Keratinocyte (primary cell): Measurements from ENCODE around the gene HEATR3. TPM values are rescaled to one million over a fixed set of nuclear protein-coding genes. Genes with fewer than 3 reads are reported as not detected.

Experiments used
- DNase-seq: peaks from one replicate; pipeline ENCODE4 v3.0.0-alpha.2; 2011; ENCODE audit warnings: low read depth, missing footprints, low spot score
- FAIRE-seq: peaks from 2 replicates; lab custom pipeline; 2011; peaks lifted over from hg19 to GRCh38; lab: Jason Lieb, UNC
- H2AFZ ChIP-seq: 2 replicates; pipeline ENCODE4 v1.6.0; 2012; ENCODE audit warnings: low read length, control low read depth, inconsistent platforms; ENCODE audit not compliant: control insufficient read depth
- H3K27ac ChIP-seq: 2 replicates; pipeline ENCODE4 v1.5.1; 2011; ENCODE audit warnings: low read length; ENCODE audit not compliant: control insufficient read depth, insufficient read depth
- H3K27me3 ChIP-seq: 3 replicates; pipeline ENCODE4 v1.6.0; 2011; ENCODE audit warnings: low read length; ENCODE audit not compliant: control insufficient read depth, insufficient read depth; ENCODE audit errors: extremely low read depth
- H3K36me3 ChIP-seq, 2 experiments: 2 replicates in 1 of 2; 3 replicates in 1 of 2; pipeline ENCODE4 v1.5.1; 2011; ENCODE audit warnings: low read length in 2 of 2, mild to moderate bottlenecking in 1 of 2; ENCODE audit not compliant: control insufficient read depth in 2 of 2, insufficient read depth in 2 of 2; ENCODE audit errors: extremely low read depth in 1 of 2
- H3K4me1 ChIP-seq: 3 replicates; pipeline ENCODE4 v1.5.1; 2011; ENCODE audit warnings: low read length; ENCODE audit not compliant: control insufficient read depth, insufficient read depth; ENCODE audit errors: extremely low read depth
- H3K4me2 ChIP-seq: 3 replicates; pipeline ENCODE4 v1.6.0; 2011; ENCODE audit warnings: low read depth, low read length; ENCODE audit not compliant: control insufficient read depth, insufficient read depth; ENCODE audit errors: extremely low read depth
- H3K4me3 ChIP-seq, 3 experiments: fragments of 200-600 bp in 1 of 3; sonication (generic) in 1 of 3; 2 replicates in 2 of 3; 3 replicates in 1 of 3; pipeline ENCODE4 v1.5.1; 2011 to 2016; ENCODE audit warnings: low read length in 3 of 3, mild to moderate bottlenecking in 3 of 3, control low read depth in 2 of 3, inconsistent platforms in 1 of 3, low read depth in 1 of 3, mixed read lengths in 1 of 3, mixed run types in 1 of 3, moderate library complexity in 1 of 3; ENCODE audit not compliant: control insufficient read depth in 2 of 3, insufficient read depth in 2 of 3; ENCODE audit errors: extremely low read depth in 1 of 3
- H3K79me2 ChIP-seq: 2 replicates; pipeline ENCODE4 v1.6.0; 2012; ENCODE audit warnings: low read length; ENCODE audit not compliant: control insufficient read depth, insufficient read depth
- H3K9ac ChIP-seq: 3 replicates; pipeline ENCODE4 v1.6.0; 2011; ENCODE audit warnings: low read length; ENCODE audit not compliant: control insufficient read depth, insufficient read depth; ENCODE audit errors: extremely low read depth
- H3K9me1 ChIP-seq: 3 replicates; pipeline ENCODE4 v1.6.0; 2011; ENCODE audit warnings: low read length; ENCODE audit not compliant: control insufficient read depth, insufficient read depth; ENCODE audit errors: extremely low read depth
- H3K9me3 ChIP-seq: 2 replicates; pipeline ENCODE4 v1.5.1; 2012; ENCODE audit warnings: low read depth, low read length; ENCODE audit not compliant: control insufficient read depth
- H4K20me1 ChIP-seq: 3 replicates; pipeline ENCODE4 v1.6.0; 2011; ENCODE audit warnings: low read length; ENCODE audit not compliant: control insufficient read depth, insufficient read depth; ENCODE audit errors: extremely low read depth
- CTCF ChIP-seq, 3 experiments: IDR thresholded peaks in 1 of 3; conservative IDR thresholded peaks in 1 of 3; optimal IDR thresholded peaks in 1 of 3; 2 replicates in 2 of 3; 3 replicates in 1 of 3; pipeline versions ENCODE3 to v1.5.1; 2011; ENCODE audit warnings: low read length in 3 of 3, mild to moderate bottlenecking in 3 of 3, moderate library complexity in 2 of 3, control low read depth in 1 of 3, inconsistent platforms in 1 of 3; ENCODE audit not compliant: insufficient read depth in 2 of 3; ENCODE audit errors: extremely low read depth in 1 of 3
- EZH2 ChIP-seq: IDR thresholded peaks from one replicate; pipeline ENCODE4 v1.6.1; 2012; ENCODE audit warnings: inconsistent platforms, mild to moderate bottlenecking, low read length, moderate library complexity
- dilution Hi-C: fragments of 300-500 bp; cut with MboI; formaldehyde crosslinking; loops from one replicate; pipeline ENCODE4 v1.7.0; 2020; ENCODE audit warnings: low sequenced_read_pairs; ENCODE audit not compliant: extremely low pct_ligation_motif_present
- polyA plus RNA-seq, 5 experiments: library from polyadenylated mRNA; depleted of rRNA in 3 of 5; stranded (reverse) in 3 of 5; stranded (forward) in 1 of 5; unstranded in 1 of 5; fragments of >200 nt; gene quantifications; 1 replicate in 1 of 5; 2 replicates in 3 of 5; 3 replicates in 1 of 5; pipeline versions ENCODE4 v1.2.1 to v1.2.3, GENCODE V29; 2011 to 2012; ENCODE audit warnings: missing spikeins in 2 of 5, low read depth in 1 of 5, low replicate concordance in 1 of 5

HEATR3 gene
- polyA plus RNA-seq, 1 donor (not counting 4 experiments of a cell fraction or from before 2014, with no cell fraction given) = 27.2 TPM

- Histone ChIP-seq H3K9ac (no peak overlapping the region), H3K9me3 (no peaks in the 10 kb centered on the region), H3K4me1 (no peaks in the 10 kb centered on the region), H3K79me2 (no peaks in the 10 kb centered on the region), H3K27ac (no peak overlapping the region), H3K4me3 (no peak overlapping the region), H4K20me1 (no peaks in the 10 kb centered on the region), H3K27me3 (no peaks in the 10 kb centered on the region), H3K4me2 (no peak overlapping the region), H2AFZ (no peak overlapping the region), H3K36me3 (no peaks in the 10 kb centered on the region), H3K9me1 (no peaks in the 10 kb centered on the region)
- DNase-seq = no peak
- FAIRE-seq = no peak
- dilution Hi-C loops = no loop called here
- TF ChIP-seq EZH2 = no peak
- no peak for TF ChIP-seq CTCF (optimal IDR thresholded peaks at IDR 0.05 in 1 of 3, IDR thresholded peaks at IDR 0.05 in 1 of 3, conservative IDR thresholded peaks at IDR 0.05 in 1 of 3; ENCODE audit: extremely low read depth in 1 of 3, insufficient read depth in 2 of 3, low read length in 3 of 3)
Observed at GRCh38 chr16:50058091-50058771, 7.5 kb upstream of the HEATR3 start.

GRCh38 chr16:50059111-50059510, 6.7 kb upstream of the HEATR3 start:
- no peak overlapping the region for H2AFZ ChIP-seq
- H3K79me2 ChIP-seq = no peaks in the 10 kb centered on the region
- dilution Hi-C loops = no loop called here
- DNase-seq (no peak), FAIRE-seq (no peak)
- no peaks in the 10 kb centered on the region for H3K36me3 ChIP-seq
- no peak overlapping the region for H3K9ac ChIP-seq
- H3K9me1 ChIP-seq = no peaks in the 10 kb centered on the region
- H3K27me3 ChIP-seq = no peaks in the 10 kb centered on the region
- no peak overlapping the region for H3K4me3 ChIP-seq
- TF ChIP-seq CTCF (optimal IDR thresholded peaks at IDR 0.05 in 1 of 3, IDR thresholded peaks at IDR 0.05 in 1 of 3, conservative IDR thresholded peaks at IDR 0.05 in 1 of 3; ENCODE audit: extremely low read depth in 1 of 3, insufficient read depth in 2 of 3, low read length in 3 of 3) (no peak), EZH2 (no peak)
- H3K4me1 ChIP-seq = no peaks in the 10 kb centered on the region
- no peaks in the 10 kb centered on the region for H4K20me1 ChIP-seq
- no peak overlapping the region for H3K4me2 ChIP-seq
- no peak overlapping the region for H3K27ac ChIP-seq
- no peaks in the 10 kb centered on the region for H3K9me3 ChIP-seq
